ENCODE measurements around the gene LIN52.

GRCh38 chr14:74241652-74242017 lies 156.9 kb downstream of the LIN52 start:
- TF ChIP-seq CTCF (IDR thresholded peaks at IDR 0.05) (no peak), POLR2A (IDR thresholded peaks at IDR 0.05) (no peak)
